HG02642 (cell line): ENCODE results near the gene EIF3M.
"Not testable (repeated sequence)": the region's sequence is repeated elsewhere in the genome, so short reads cannot be mapped to it uniquely, and the experiment has no call there.

Experiments
- ATAC-seq: cut with Tn5 transposase; IDR thresholded peaks from one replicate; pipeline ENCODE4 v1.9.1; 2021; ENCODE audit warnings: mild to moderate bottlenecking; ENCODE audit not compliant: unreplicated experiment, poor library complexity

Gene EIF3M

GRCh38 chr11:32594272-32594671 lies 10.6 kb downstream of the EIF3M start:
- no peak for ATAC-seq

- not testable (repeated sequence) for ATAC-seq
Measured at GRCh38 chr11:32596114-32596513, 12.5 kb downstream of the EIF3M start.

GRCh38 chr11:32597921-32598320 lies 14.3 kb downstream of the EIF3M start:
- no peak for ATAC-seq

GRCh38 chr11:32602657-32603415 lies 19.2 kb downstream of the EIF3M start:
- no peak for ATAC-seq

- no peak for ATAC-seq
Measured at GRCh38 chr11:32606220-32606619, 22.6 kb downstream of the EIF3M start.

- ATAC-seq = not testable (repeated sequence)
Measured at GRCh38 chr11:32608826-32609225, 25.2 kb downstream of the EIF3M start.

GRCh38 chr11:32610797-32611352 lies 27.2 kb downstream of the EIF3M start:
- ATAC-seq = no peak

GRCh38 chr11:32613500-32614151 lies 30.0 kb downstream of the EIF3M start:
- no peak for ATAC-seq

GRCh38 chr11:32615422-32615821 lies 31.8 kb downstream of the EIF3M start:
- ATAC-seq = no peak

- ATAC-seq = no peak
Measured at GRCh38 chr11:32616903-32617302, 33.3 kb downstream of the EIF3M start.

- ATAC-seq = no peak
Measured at GRCh38 chr11:32630844-32631243, 47.2 kb downstream of the EIF3M start.

- ATAC-seq = no peak
Measured at GRCh38 chr11:32635819-32636218, 52.2 kb downstream of the EIF3M start.

GRCh38 chr11:32641361-32641760 lies 57.7 kb downstream of the EIF3M start:
- no peak for ATAC-seq

- no peak for ATAC-seq
Measured at GRCh38 chr11:32643526-32643925, 59.9 kb downstream of the EIF3M start.
